C1 segment of cervical spinal cord (tissue), 14 donors: ENCODE data around the gene TRPC1.
"Not testable (repeated sequence)": the region's sequence is repeated elsewhere in the genome, so short reads cannot be mapped to it uniquely, and the experiment has no call there.

ENCODE experiments used
- DNase-seq, 14 donors: peaks; one replicate each; lab custom pipeline; 2025; lab: John Stamatoyannopoulos, UW

The TRPC1 gene

GRCh38 chr3:142752605-142753004 lies 28.8 kb downstream of the TRPC1 start:
- not testable (repeated sequence) for DNase-seq

GRCh38 chr3:142754494-142754893 lies 30.7 kb downstream of the TRPC1 start:
- no peak for DNase-seq

- DNase-seq, result no peak
These were observed 44.5 kb downstream of the TRPC1 start for GRCh38 chr3:142768338-142768737.

GRCh38 chr3:142777927-142778326 lies 54.1 kb downstream of the TRPC1 start:
- DNase-seq, result no peak

GRCh38 chr3:142778541-142778940 lies 54.7 kb downstream of the TRPC1 start:
- no peak for DNase-seq

GRCh38 chr3:142779591-142779990 lies 55.8 kb downstream of the TRPC1 start:
- no peak for DNase-seq

GRCh38 chr3:142782616-142783015 lies 58.8 kb downstream of the TRPC1 start:
- no peak for DNase-seq

- DNase-seq, result no peak
These were observed 60.4 kb downstream of the TRPC1 start for GRCh38 chr3:142784228-142784627.

- DNase-seq, result no peak
These were observed 62.2 kb downstream of the TRPC1 start for GRCh38 chr3:142785996-142786395.

- DNase-seq, result no peak
These were observed 63.9 kb downstream of the TRPC1 start for GRCh38 chr3:142787719-142788118.

GRCh38 chr3:142794508-142794907 lies 70.7 kb downstream of the TRPC1 start:
- DNase-seq, result no peak

- DNase-seq, result no peak
These were observed 71.5 kb downstream of the TRPC1 start for GRCh38 chr3:142795332-142795731.

- no peak for DNase-seq
These were observed 73.0 kb downstream of the TRPC1 start for GRCh38 chr3:142796823-142797222.

GRCh38 chr3:142801746-142802145 lies 77.9 kb downstream of the TRPC1 start:
- DNase-seq, result no peak

- no peak for DNase-seq
These were observed 79.1 kb downstream of the TRPC1 start for GRCh38 chr3:142802891-142803290.

- no peak for DNase-seq
These were observed 84.5 kb downstream of the TRPC1 start for GRCh38 chr3:142808103-142808917.

GRCh38 chr3:142809259-142809658 lies 85.4 kb downstream of the TRPC1 start:
- DNase-seq, result no peak

- no peak for DNase-seq
These were observed 92.0 kb downstream of the TRPC1 start for GRCh38 chr3:142815803-142816202.

GRCh38 chr3:142817356-142817755 lies 93.5 kb downstream of the TRPC1 start:
- DNase-seq, result no peak

- no peak for DNase-seq
These were observed 94.1 kb downstream of the TRPC1 start for GRCh38 chr3:142817897-142818296.

- DNase-seq, result no peak
These were observed 94.8 kb downstream of the TRPC1 start for GRCh38 chr3:142818651-142819050.

GRCh38 chr3:142819179-142819578 lies 95.3 kb downstream of the TRPC1 start:
- DNase-seq, result no peak

GRCh38 chr3:142828703-142829305 lies 105.0 kb downstream of the TRPC1 start:
- DNase-seq, result peak in 12 of 14 donors; percentile 3 to 60 (median 20)
